Measurements from ENCODE around the gene IGFBP1. TPM values are rescaled to one million over a fixed set of nuclear protein-coding genes. Genes with fewer than 3 reads are reported as not detected.

The IGFBP1 gene
- total and polyA plus RNA-seq, 2 of the 13 experiments (the other 11 are each of a cell fraction or from before 2014, with no cell fraction given) = 5.4 to 885 TPM

DNA sequence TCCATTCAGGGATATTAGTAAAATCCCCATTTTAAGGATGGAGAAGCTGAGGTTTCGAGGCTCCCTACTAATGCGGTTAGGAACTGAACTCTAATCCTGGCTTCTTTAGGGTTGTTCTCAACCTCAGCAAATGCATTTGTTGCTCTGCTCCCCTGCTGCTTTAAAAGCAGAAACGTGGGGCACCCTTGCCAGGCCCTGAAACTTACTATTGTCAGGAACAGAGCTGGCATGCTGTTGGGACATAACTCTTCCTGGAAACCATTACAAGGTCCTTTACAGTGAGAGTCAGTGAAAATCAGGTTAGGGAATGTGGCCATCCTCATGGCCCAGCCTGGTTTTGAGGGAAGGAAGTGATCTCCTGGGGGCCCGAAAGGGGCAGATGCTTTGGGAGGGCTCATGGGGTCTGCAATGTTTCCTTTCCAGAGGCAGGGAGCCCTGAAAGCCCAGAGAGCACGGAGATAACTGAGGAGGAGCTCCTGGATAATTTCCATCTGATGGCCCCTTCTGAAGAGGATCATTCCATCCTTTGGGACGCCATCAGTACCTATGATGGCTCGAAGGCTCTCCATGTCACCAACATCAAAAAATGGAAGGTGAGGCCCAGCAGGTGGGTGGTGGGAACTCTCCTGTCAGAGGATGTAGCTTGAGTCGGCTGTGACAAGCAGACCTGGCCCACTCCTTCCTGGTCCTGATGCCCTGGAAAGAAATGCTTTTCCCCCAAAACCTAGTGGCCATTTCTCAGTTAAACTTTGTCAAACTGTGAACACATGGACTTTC is 2.0 kb downstream of the IGFBP1 start (continued):
- TF ChIP-seq, protein P1, sequence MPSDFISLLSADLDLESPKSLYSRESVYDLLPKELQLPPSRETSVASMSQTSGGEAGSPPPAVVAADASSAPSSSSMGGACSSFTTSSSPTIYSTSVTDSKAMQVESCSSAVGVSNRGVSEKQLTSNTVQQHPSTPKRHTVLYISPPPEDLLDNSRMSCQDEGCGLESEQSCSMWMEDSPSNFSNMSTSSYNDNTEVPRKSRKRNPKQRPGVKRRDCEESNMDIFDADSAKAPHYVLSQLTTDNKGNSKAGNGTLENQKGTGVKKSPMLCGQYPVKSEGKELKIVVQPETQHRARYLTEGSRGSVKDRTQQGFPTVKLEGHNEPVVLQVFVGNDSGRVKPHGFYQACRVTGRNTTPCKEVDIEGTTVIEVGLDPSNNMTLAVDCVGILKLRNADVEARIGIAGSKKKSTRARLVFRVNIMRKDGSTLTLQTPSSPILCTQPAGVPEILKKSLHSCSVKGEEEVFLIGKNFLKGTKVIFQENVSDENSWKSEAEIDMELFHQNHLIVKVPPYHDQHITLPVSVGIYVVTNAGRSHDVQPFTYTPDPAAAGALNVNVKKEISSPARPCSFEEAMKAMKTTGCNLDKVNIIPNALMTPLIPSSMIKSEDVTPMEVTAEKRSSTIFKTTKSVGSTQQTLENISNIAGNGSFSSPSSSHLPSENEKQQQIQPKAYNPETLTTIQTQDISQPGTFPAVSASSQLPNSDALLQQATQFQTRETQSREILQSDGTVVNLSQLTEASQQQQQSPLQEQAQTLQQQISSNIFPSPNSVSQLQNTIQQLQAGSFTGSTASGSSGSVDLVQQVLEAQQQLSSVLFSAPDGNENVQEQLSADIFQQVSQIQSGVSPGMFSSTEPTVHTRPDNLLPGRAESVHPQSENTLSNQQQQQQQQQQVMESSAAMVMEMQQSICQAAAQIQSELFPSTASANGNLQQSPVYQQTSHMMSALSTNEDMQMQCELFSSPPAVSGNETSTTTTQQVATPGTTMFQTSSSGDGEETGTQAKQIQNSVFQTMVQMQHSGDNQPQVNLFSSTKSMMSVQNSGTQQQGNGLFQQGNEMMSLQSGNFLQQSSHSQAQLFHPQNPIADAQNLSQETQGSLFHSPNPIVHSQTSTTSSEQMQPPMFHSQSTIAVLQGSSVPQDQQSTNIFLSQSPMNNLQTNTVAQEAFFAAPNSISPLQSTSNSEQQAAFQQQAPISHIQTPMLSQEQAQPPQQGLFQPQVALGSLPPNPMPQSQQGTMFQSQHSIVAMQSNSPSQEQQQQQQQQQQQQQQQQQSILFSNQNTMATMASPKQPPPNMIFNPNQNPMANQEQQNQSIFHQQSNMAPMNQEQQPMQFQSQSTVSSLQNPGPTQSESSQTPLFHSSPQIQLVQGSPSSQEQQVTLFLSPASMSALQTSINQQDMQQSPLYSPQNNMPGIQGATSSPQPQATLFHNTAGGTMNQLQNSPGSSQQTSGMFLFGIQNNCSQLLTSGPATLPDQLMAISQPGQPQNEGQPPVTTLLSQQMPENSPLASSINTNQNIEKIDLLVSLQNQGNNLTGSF (CRISPR knock-in tag; IDR thresholded peaks at IDR 0.05) = 0 out of 2 replicates have a peak, but pooled peaks have one; percentile 71
- TF ChIP-seq BRD4 (CRISPR knock-in tag; IDR thresholded peaks at IDR 0.05) = no peak
- peak; percentile 98 for TF ChIP-seq ZC3H13 (CRISPR knock-in tag; IDR thresholded peaks at IDR 0.05)
- TF ChIP-seq KDM5B (CRISPR knock-in tag; IDR thresholded peaks at IDR 0.05; ENCODE audit: borderline replicate concordance) = 0 out of 2 replicates have a peak, but pooled peaks have one; percentile 21
- TF ChIP-seq RAD51 (IDR thresholded peaks at IDR 0.05; ENCODE audit: borderline replicate concordance) = no peak
- TF ChIP-seq ESRRA (CRISPR knock-in tag; IDR thresholded peaks at IDR 0.05; ENCODE audit: low read depth) = no peak
- 0 out of 2 replicates have a peak, but pooled peaks have one; percentile 15 for TF ChIP-seq GABPB1 (CRISPR knock-in tag; IDR thresholded peaks at IDR 0.05)
- TF ChIP-seq ZNF317 (CRISPR knock-in tag; IDR thresholded peaks at IDR 0.05) = no peak; the same call in 1 of the 2 replicates
- TF ChIP-seq ZNF550 (CRISPR knock-in tag; IDR thresholded peaks at IDR 0.05; ENCODE audit: borderline replicate concordance) = no peak
- TF ChIP-seq ZFX (CRISPR knock-in tag; IDR thresholded peaks at IDR 0.05; ENCODE audit: low read depth) = peak; percentile 38; the same call in 1 of the 2 replicates
- no peak for TF ChIP-seq ZNF674 (CRISPR knock-in tag; IDR thresholded peaks at IDR 0.05; ENCODE audit: low read depth)
- no peak for TF ChIP-seq ZSCAN29 (CRISPR knock-in tag; conservative IDR thresholded peaks at IDR 0.05)
- no peak for TF ChIP-seq NCOA1 (CRISPR knock-in tag; IDR thresholded peaks at IDR 0.05)
- peak; percentile 52 for TF ChIP-seq POLR2AphosphoS5 (IDR thresholded peaks at IDR 0.05; ENCODE audit: low read depth, low read length)
- TF ChIP-seq, protein P2, sequence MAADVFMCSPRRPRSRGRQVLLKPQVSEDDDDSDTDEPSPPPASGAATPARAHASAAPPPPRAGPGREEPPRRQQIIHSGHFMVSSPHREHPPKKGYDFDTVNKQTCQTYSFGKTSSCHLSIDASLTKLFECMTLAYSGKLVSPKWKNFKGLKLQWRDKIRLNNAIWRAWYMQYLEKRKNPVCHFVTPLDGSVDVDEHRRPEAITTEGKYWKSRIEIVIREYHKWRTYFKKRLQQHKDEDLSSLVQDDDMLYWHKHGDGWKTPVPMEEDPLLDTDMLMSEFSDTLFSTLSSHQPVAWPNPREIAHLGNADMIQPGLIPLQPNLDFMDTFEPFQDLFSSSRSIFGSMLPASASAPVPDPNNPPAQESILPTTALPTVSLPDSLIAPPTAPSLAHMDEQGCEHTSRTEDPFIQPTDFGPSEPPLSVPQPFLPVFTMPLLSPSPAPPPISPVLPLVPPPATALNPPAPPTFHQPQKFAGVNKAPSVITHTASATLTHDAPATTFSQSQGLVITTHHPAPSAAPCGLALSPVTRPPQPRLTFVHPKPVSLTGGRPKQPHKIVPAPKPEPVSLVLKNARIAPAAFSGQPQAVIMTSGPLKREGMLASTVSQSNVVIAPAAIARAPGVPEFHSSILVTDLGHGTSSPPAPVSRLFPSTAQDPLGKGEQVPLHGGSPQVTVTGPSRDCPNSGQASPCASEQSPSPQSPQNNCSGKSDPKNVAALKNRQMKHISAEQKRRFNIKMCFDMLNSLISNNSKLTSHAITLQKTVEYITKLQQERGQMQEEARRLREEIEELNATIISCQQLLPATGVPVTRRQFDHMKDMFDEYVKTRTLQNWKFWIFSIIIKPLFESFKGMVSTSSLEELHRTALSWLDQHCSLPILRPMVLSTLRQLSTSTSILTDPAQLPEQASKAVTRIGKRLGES (CRISPR knock-in tag; IDR thresholded peaks at IDR 0.05; ENCODE audit: borderline replicate concordance) = no peak
- TF ChIP-seq, protein P3, sequence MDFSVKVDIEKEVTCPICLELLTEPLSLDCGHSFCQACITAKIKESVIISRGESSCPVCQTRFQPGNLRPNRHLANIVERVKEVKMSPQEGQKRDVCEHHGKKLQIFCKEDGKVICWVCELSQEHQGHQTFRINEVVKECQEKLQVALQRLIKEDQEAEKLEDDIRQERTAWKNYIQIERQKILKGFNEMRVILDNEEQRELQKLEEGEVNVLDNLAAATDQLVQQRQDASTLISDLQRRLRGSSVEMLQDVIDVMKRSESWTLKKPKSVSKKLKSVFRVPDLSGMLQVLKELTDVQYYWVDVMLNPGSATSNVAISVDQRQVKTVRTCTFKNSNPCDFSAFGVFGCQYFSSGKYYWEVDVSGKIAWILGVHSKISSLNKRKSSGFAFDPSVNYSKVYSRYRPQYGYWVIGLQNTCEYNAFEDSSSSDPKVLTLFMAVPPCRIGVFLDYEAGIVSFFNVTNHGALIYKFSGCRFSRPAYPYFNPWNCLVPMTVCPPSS (IDR thresholded peaks at IDR 0.05) = no peak
- 0 out of 2 replicates have a peak, but pooled peaks have one; percentile 12 for TF ChIP-seq HDAC2 (CRISPR knock-in tag; IDR thresholded peaks at IDR 0.05)
- TF ChIP-seq, protein P4, sequence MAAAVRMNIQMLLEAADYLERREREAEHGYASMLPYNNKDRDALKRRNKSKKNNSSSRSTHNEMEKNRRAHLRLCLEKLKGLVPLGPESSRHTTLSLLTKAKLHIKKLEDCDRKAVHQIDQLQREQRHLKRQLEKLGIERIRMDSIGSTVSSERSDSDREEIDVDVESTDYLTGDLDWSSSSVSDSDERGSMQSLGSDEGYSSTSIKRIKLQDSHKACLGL (CRISPR knock-in tag; IDR thresholded peaks at IDR 0.05) = no peak
- TF ChIP-seq NCOA5 (CRISPR knock-in tag; IDR thresholded peaks at IDR 0.05) = peak; percentile 45; the same call in 1 of the 2 replicates

All from HepG2 (cell line).